GM03348 (cell line): ENCODE measurements around the gene KRT7.
"Not testable (repeated sequence)": the region's sequence is repeated elsewhere in the genome, so short reads cannot be mapped to it uniquely, and the experiment has no call there.

Source experiments
- DNase-seq: peaks from one replicate; pipeline ENCODE4 v3.0.0; 2012; ENCODE audit warnings: low spot score

Gene KRT7

GRCh38 chr12:52278575-52279421 is 45.8 kb downstream of the KRT7 start:
- peak; percentile 94 for DNase-seq

GRCh38 chr12:52279422-52280318 is 46.6 kb downstream of the KRT7 start:
- DNase-seq = no peak

GRCh38 chr12:52280319-52280795 is 47.3 kb downstream of the KRT7 start:
- peak; percentile 87 for DNase-seq

- DNase-seq = peak; percentile 92
These were observed 47.9 kb downstream of the KRT7 start for GRCh38 chr12:52280796-52281560.

GRCh38 chr12:52284562-52285171 is 51.6 kb downstream of the KRT7 start:
- DNase-seq = no peak

- peak; percentile 27 for DNase-seq
These were observed 52.2 kb downstream of the KRT7 start for GRCh38 chr12:52285172-52285745.

- no peak for DNase-seq
These were observed 52.9 kb downstream of the KRT7 start for GRCh38 chr12:52285851-52286530.

GRCh38 chr12:52286857-52287785 is 54.1 kb downstream of the KRT7 start:
- not testable (repeated sequence) for DNase-seq

GRCh38 chr12:52287816-52288805 is 55.1 kb downstream of the KRT7 start:
- DNase-seq = not testable (repeated sequence)

GRCh38 chr12:52290483-52291134 is 57.6 kb downstream of the KRT7 start:
- not testable (repeated sequence) for DNase-seq

GRCh38 chr12:52291267-52291935 is 58.4 kb downstream of the KRT7 start, which contains the start of gene KRT81:
Gene KRT81, minus strand, starts transcription at chr12:52291534. Its CDS starts 69 bp downstream, at chr12:52291465.
- no peak for DNase-seq

GRCh38 chr12:52293926-52294325 is 60.9 kb downstream of the KRT7 start:
- no peak for DNase-seq

- no peak for DNase-seq
These were observed 61.8 kb downstream of the KRT7 start for GRCh38 chr12:52294803-52295202.

GRCh38 chr12:52295663-52296062 is 62.6 kb downstream of the KRT7 start:
- peak; percentile 37 for DNase-seq

- DNase-seq = no peak
These were observed 63.7 kb downstream of the KRT7 start for GRCh38 chr12:52296572-52297215.
